Mesenchymal stem cell (in vitro differentiated cells and primary cell): ENCODE measurements around the gene SSH3.

Experiments
- DNase-seq: peaks from one replicate; pipeline ENCODE4 v3.0.0-alpha.2; 2013
- H2AFZ ChIP-seq: one replicate; pipeline ENCODE4 v1.6.1; 2013; ENCODE audit warnings: low read depth, mild to moderate bottlenecking, control low read depth, inconsistent platforms, low read length, moderate library complexity
- H2AK5ac ChIP-seq: 2 replicates; pipeline ENCODE4 v1.6.1; 2013; ENCODE audit warnings: low read length, moderate library complexity, mild to moderate bottlenecking, inconsistent platforms; ENCODE audit not compliant: severe bottlenecking
- H2BK120ac ChIP-seq: one replicate; pipeline ENCODE4 v1.6.1; 2013; ENCODE audit warnings: low read depth, mild to moderate bottlenecking, inconsistent platforms, low read length, moderate library complexity
- H2BK12ac ChIP-seq, 2 experiments: one replicate each; pipeline ENCODE4 v1.6.1; 2013; ENCODE audit warnings: inconsistent platforms in 2 of 2, low read length in 2 of 2, mild to moderate bottlenecking in 2 of 2, moderate library complexity in 2 of 2, control low read depth in 1 of 2
- H2BK15ac ChIP-seq: one replicate; pipeline ENCODE4 v1.6.1; 2013; ENCODE audit warnings: mild to moderate bottlenecking, low read depth, inconsistent platforms; ENCODE audit not compliant: poor library complexity, severe bottlenecking
- H2BK5ac ChIP-seq: 2 replicates; pipeline ENCODE4 v1.6.1; 2013; ENCODE audit warnings: low read depth, mild to moderate bottlenecking, low read length, control low read depth, inconsistent platforms; ENCODE audit not compliant: poor library complexity, severe bottlenecking
- H3K14ac ChIP-seq, 2 experiments: one replicate each; pipeline ENCODE4 v1.6.1; 2013; ENCODE audit warnings: inconsistent platforms in 2 of 2, low read length in 2 of 2, control low read depth in 1 of 2, mild to moderate bottlenecking in 1 of 2, moderate library complexity in 1 of 2
- H3K18ac ChIP-seq, 2 experiments: one replicate each; pipeline ENCODE4 v1.6.1; 2013; ENCODE audit warnings: inconsistent platforms in 2 of 2, low read length in 2 of 2, control low read depth in 1 of 2, low read depth in 1 of 2, mild to moderate bottlenecking in 1 of 2
- H3K23ac ChIP-seq, 2 experiments: one replicate each; pipeline ENCODE4 v1.6.1; 2013; ENCODE audit warnings: inconsistent platforms in 2 of 2, low read length in 2 of 2, mild to moderate bottlenecking in 2 of 2, moderate library complexity in 2 of 2, control low read depth in 1 of 2
- H3K27ac ChIP-seq: 2 replicates; pipeline ENCODE4 v1.5.1; 2013; ENCODE audit warnings: mild to moderate bottlenecking, moderate library complexity, low read length, control low read depth, inconsistent platforms; ENCODE audit not compliant: poor library complexity, severe bottlenecking
- H3K27me3 ChIP-seq, 2 experiments: 2 replicates each; pipeline versions ENCODE4 v1.6.1 to v1.7.0; 2013; ENCODE audit warnings: low read length in 2 of 2, mild to moderate bottlenecking in 2 of 2, moderate library complexity in 2 of 2, control low read depth in 1 of 2, inconsistent platforms in 1 of 2; ENCODE audit not compliant: control insufficient read depth in 1 of 2, insufficient read depth in 1 of 2
- H3K36me3 ChIP-seq, 2 experiments: 2 replicates each; pipeline versions ENCODE4 v1.6.1 to v1.7.0; 2013; ENCODE audit warnings: low read length in 2 of 2, control low read depth in 1 of 2, inconsistent platforms in 1 of 2, low read depth in 1 of 2, mild to moderate bottlenecking in 1 of 2; ENCODE audit not compliant: insufficient read depth in 2 of 2, control insufficient read depth in 1 of 2
- H3K4ac ChIP-seq, 2 experiments: one replicate each; pipeline ENCODE4 v1.6.1; 2013; ENCODE audit warnings: inconsistent platforms in 2 of 2, low read length in 2 of 2, mild to moderate bottlenecking in 2 of 2, moderate library complexity in 2 of 2, control low read depth in 1 of 2, low read depth in 1 of 2
- H3K4me1 ChIP-seq: 2 replicates; pipeline ENCODE4 v1.6.1; 2013; ENCODE audit warnings: low read depth, low read length, control low read depth; ENCODE audit not compliant: control insufficient read depth, insufficient read depth
- H3K4me2 ChIP-seq: 2 replicates; pipeline ENCODE4 v1.6.1; 2013; ENCODE audit warnings: low read length, mild to moderate bottlenecking, inconsistent platforms; ENCODE audit not compliant: poor library complexity, severe bottlenecking
- H3K4me3 ChIP-seq, 2 experiments: 2 replicates each; pipeline versions ENCODE4 v1.5.1 to v1.7.0; 2013; ENCODE audit warnings: low read length in 2 of 2, mild to moderate bottlenecking in 2 of 2, control low read depth in 1 of 2, low read depth in 1 of 2; ENCODE audit not compliant: insufficient read depth in 1 of 2
- H3K79me1 ChIP-seq: replicated peaks from 2 replicates; pipeline ENCODE4 v1.6.1; 2013; ENCODE audit warnings: mild to moderate bottlenecking, control low read depth, low read length, inconsistent platforms; ENCODE audit not compliant: poor library complexity, severe bottlenecking
- H3K9ac ChIP-seq: 2 replicates; pipeline ENCODE4 v1.7.0; 2013; ENCODE audit warnings: mild to moderate bottlenecking, low read length, moderate library complexity
- H3K9me3 ChIP-seq: 2 replicates; pipeline ENCODE4 v1.7.0; 2013; ENCODE audit warnings: mild to moderate bottlenecking, low read length; ENCODE audit not compliant: control insufficient read depth
- H4K8ac ChIP-seq: one replicate; pipeline ENCODE4 v1.6.1; 2013; ENCODE audit warnings: inconsistent platforms, mild to moderate bottlenecking, low read length, moderate library complexity
- H4K91ac ChIP-seq: one replicate; pipeline ENCODE4 v1.6.1; 2013; ENCODE audit warnings: mild to moderate bottlenecking, low read length, inconsistent platforms
- WGBS: methylation state at CpG from one replicate; pipeline ENCODE4 v1.1.7; 2013; ENCODE audit warnings: mixed read lengths; 5-methylcytosine and 5-hydroxymethylcytosine counted together

The SSH3 gene

DNA sequence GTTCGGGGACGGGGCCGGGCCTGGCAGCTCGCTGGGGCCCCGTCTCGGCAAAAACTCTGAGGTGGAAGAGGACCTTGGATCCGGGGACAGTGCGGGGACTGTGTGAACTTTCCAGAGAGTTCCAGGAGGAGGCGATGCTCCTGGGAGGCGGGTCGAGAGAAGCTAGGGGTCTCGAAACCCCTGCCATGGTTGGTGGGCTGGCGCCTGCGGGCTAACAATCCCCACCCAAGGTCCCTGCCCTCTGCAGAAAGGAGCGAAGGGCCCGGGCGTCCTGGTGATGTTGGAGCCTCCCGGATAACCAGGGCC, 41.7 kb upstream of the SSH3 start:
- H3K4me2 ChIP-seq: peak overlapping the region; percentile 52
- 19% methylated on average over 13 of the region's 18 CpGs for WGBS
- H3K23ac ChIP-seq: no peak overlapping the region

GRCh38 chr11:67261946-67262681, 41.2 kb upstream of the SSH3 start:
- Histone ChIP-seq H3K9me3 (no peaks in the 10 kb centered on the region), H2BK5ac (no peak overlapping the region), H3K79me1 (peaks cover 2% of the 10 kb centered on the region), H3K27me3 (no peaks in the 10 kb centered on the region), H3K18ac (no peak overlapping the region), H3K23ac (peak overlapping the region in 1 of 2 experiments; percentile 18), H3K4me3 (peak overlapping the region in 1 of 2 experiments; percentile 56), H3K4me1 (peaks cover 15% of the 10 kb centered on the region), H2BK12ac (no peak overlapping the region), H3K14ac (no peak overlapping the region), H3K4me2 (no peak overlapping the region), H3K27ac (no peak overlapping the region), H3K36me3 (peaks cover 5 to 10% of the 10 kb centered on the region in 2 experiments), H2BK15ac (no peak overlapping the region), H2BK120ac (no peak overlapping the region), H4K91ac (no peak overlapping the region), H3K9ac (peak overlapping the region; percentile 25), H2AFZ (peak overlapping the region; percentile 29), H4K8ac (peak overlapping the region; percentile 47), H3K4ac (no peak overlapping the region), H2AK5ac (no peak overlapping the region)
- WGBS: 68% methylated on average over 15 of the region's 18 CpGs
- DNase-seq: no peak

More for the DNA sequence above, 41.7 kb upstream of the SSH3 start:
- Histone ChIP-seq H3K27me3 (no peaks in the 10 kb centered on the region), H2AFZ (peak overlapping the region; percentile 29), H2AK5ac (no peak overlapping the region), H3K18ac (peak overlapping the region in 1 of 2 experiments; percentile 5), H3K36me3 (peaks cover 10 to 13% of the 10 kb centered on the region in 2 experiments), H3K4ac (no peak overlapping the region), H3K79me1 (peaks cover 4% of the 10 kb centered on the region), H3K14ac (no peak overlapping the region), H2BK15ac (no peak overlapping the region), H3K4me3 (peak overlapping the region in 1 of 2 experiments; percentile 56), H3K9ac (peak overlapping the region; percentile 25), H4K8ac (peak overlapping the region; percentile 53), H3K27ac (no peak overlapping the region), H2BK5ac (no peak overlapping the region), H3K4me1 (peaks cover 14% of the 10 kb centered on the region), H3K9me3 (no peaks in the 10 kb centered on the region), H2BK12ac (no peak overlapping the region), H4K91ac (no peak overlapping the region), H2BK120ac (no peak overlapping the region)
- DNase-seq: no peak

DNA sequence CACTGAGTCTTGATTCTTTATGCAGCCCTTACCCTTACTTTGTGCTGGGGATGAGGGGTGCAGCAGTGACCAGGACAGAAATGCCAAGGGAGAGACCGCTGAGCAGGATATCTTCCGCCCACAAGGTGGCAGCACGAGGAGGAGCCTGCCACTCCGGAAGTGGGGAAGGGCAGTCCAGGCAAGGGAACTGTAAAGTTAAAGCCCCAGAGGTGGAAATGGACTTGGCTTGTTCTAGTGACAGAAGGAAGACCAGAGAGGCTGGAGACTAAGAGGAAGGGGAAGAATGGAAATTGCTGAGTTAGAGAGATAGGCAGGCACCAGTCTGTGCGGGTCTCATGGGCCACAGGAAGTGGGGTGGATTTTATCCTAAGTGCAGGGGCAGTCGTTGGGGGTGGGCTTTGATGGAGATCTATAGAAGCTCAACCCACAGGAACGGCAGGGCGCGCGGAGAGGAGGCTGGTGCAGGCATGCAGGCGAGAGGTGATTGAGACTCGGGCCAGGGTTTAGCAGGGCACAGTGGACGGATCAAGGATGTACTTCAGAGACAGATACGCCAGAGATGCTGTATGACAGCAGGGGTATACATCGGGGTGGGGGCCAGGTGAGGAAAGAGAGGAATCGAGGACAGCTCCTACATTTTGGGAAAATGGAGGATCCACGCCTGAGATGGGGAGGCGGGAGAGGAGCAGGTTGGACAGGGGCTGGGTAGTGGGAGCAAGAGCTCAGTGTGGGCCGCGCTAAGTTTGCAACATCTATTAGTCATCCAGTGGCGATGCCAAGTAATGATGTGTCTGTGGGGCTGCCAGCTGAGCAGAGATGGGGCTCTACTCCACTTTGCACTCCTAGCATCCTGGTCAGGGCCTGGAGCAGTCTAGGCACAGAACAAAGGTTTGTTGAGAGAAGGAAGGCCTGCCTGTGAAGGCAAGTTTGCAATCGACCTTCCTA, 40.3 kb upstream of the SSH3 start:
- Histone ChIP-seq H2AFZ (peak overlapping the region; percentile 84), H2BK15ac (peak overlapping the region; percentile 29), H3K4me2 (no peak overlapping the region), H4K8ac (peak overlapping the region; percentile 85), H4K91ac (peak overlapping the region; percentile 53), H3K4ac (peak overlapping the region; percentile 21 to 27), H3K9ac (peak overlapping the region; percentile 51), H3K4me3 (peak overlapping the region in 1 of 2 experiments; percentile 32), H2BK12ac (peak overlapping the region; percentile 23 to 29), H2BK120ac (peak overlapping the region; percentile 3), H3K9me3 (no peaks in the 10 kb centered on the region), H3K14ac (no peak overlapping the region), H3K27me3 (no peaks in the 10 kb centered on the region), H2BK5ac (no peak overlapping the region), H3K18ac (peak overlapping the region; percentile 30 to 86), H3K4me1 (peaks cover 24% of the 10 kb centered on the region), H3K23ac (no peak overlapping the region), H3K36me3 (peaks cover 0 to 12% of the 10 kb centered on the region in 2 experiments), H3K79me1 (no peaks in the 10 kb centered on the region), H3K27ac (no peak overlapping the region), H2AK5ac (no peak overlapping the region)
- DNase-seq: peak; percentile 83
- 66% methylated on average over 21 of the region's 22 CpGs for WGBS

DNA sequence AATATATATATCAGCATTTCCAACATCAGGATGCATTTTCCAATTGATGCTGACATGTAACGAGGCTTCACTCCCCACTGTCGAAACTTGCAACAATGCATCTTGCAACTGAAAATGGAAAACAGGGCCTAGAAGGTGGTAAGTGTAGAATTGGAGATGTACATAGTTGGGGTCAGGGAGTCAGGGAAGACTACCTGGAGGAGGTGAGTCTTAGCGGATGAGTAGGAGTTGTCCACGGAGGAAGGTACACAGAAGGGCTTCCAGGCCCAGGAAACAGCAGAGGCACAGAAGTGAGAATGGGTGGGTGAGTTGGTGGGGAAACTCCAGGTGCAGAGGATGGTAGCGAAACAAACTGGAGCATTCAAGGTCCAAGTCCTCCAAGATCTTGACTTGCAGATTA, 39.1 kb upstream of the SSH3 start:
- H3K9me3 ChIP-seq: no peaks in the 10 kb centered on the region
- H3K36me3 ChIP-seq: peaks cover 8 to 18% of the 10 kb centered on the region in 2 experiments
- H2BK120ac ChIP-seq: no peak overlapping the region
- H3K27ac ChIP-seq: no peak overlapping the region
- no peak overlapping the region for H3K14ac ChIP-seq
- H4K91ac ChIP-seq: no peak overlapping the region
- H3K18ac ChIP-seq: no peak overlapping the region
- H2BK15ac ChIP-seq: no peak overlapping the region
- no peaks in the 10 kb centered on the region for H3K27me3 ChIP-seq
- no peaks in the 10 kb centered on the region for H3K79me1 ChIP-seq
- H3K9ac ChIP-seq: peak overlapping the region; percentile 51
- H2BK12ac ChIP-seq: no peak overlapping the region
- H3K4ac ChIP-seq: no peak overlapping the region
- no peak overlapping the region for H3K23ac ChIP-seq
- H3K4me1 ChIP-seq: peaks cover 34% of the 10 kb centered on the region
- H3K4me2 ChIP-seq: no peak overlapping the region
- no peak overlapping the region for H2AK5ac ChIP-seq
- 94% methylated on average over 5 of the region's 5 CpGs for WGBS
- DNase-seq: no peak
- H3K4me3 ChIP-seq: no peak overlapping the region
- H2BK5ac ChIP-seq: no peak overlapping the region
- H4K8ac ChIP-seq: no peak overlapping the region
- H2AFZ ChIP-seq: no peak overlapping the region
